Measurements from ENCODE around the gene SCNN1A. TPM values are rescaled to one million over a fixed set of nuclear protein-coding genes. Genes with fewer than 3 reads are reported as not detected.

The SCNN1A gene
- total and polyA plus RNA-seq, 7 donors, result 0.82 to 169 (median 7.2) TPM

DNA sequence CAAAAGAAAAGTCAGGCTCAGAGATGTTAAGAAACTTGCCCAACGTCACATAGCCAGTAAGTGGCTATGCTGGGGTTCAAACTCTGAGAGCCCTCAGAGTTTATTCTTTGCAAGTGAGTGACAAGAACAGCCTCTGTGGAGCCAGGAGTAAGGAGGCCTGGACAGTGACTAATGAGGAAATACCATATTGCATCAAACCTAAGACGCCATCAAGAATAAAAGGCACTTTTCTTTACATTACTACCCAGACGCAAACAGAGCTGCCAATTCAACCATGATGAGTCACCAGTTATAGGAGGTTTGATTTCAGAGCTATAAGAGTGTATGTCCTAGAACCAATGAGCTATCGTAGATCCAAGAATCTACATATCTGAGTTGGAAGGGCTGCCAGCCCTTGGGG is 42.9 kb downstream of the SCNN1A start:
- H3K4me3 ChIP-seq, result no peak overlapping the region
- H3K27me3 ChIP-seq, result no peaks in the 10 kb centered on the region
- no peak for DNase-seq
- H3K27ac ChIP-seq, result peak overlapping the region; percentile 93 to 98 (median 97)
- H3K9me3 ChIP-seq, result no peaks in the 10 kb centered on the region
- no peak for TF ChIP-seq EP300 (IDR thresholded peaks at IDR 0.05)
- no peak for TF ChIP-seq POLR2AphosphoS5 (IDR thresholded peaks at IDR 0.05)
- TF ChIP-seq POLR2A (IDR thresholded peaks at IDR 0.05), result no peak
- TF ChIP-seq, protein P1, sequence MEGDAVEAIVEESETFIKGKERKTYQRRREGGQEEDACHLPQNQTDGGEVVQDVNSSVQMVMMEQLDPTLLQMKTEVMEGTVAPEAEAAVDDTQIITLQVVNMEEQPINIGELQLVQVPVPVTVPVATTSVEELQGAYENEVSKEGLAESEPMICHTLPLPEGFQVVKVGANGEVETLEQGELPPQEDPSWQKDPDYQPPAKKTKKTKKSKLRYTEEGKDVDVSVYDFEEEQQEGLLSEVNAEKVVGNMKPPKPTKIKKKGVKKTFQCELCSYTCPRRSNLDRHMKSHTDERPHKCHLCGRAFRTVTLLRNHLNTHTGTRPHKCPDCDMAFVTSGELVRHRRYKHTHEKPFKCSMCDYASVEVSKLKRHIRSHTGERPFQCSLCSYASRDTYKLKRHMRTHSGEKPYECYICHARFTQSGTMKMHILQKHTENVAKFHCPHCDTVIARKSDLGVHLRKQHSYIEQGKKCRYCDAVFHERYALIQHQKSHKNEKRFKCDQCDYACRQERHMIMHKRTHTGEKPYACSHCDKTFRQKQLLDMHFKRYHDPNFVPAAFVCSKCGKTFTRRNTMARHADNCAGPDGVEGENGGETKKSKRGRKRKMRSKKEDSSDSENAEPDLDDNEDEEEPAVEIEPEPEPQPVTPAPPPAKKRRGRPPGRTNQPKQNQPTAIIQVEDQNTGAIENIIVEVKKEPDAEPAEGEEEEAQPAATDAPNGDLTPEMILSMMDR (IDR thresholded peaks at IDR 0.05), result no peak
- intact Hi-C loops (cut with DNase I), result loop anchor here (5.0 kb wide), 1 partner anchor 130 kb away; the partner anchor contains the start of gene CD9
- 23 to 62% methylated on average over 4 of the region's 4 CpGs for WGBS, 2 donors
- H3K4me1 ChIP-seq, result peaks cover 0 to 79% (median 65%) of the 10 kb centered on the region in 4 donors
- H3K36me3 ChIP-seq, result peaks cover 55 to 73% (median 63%) of the 10 kb centered on the region in 4 donors

GRCh38 chr12:6330999-6331714 is 44.2 kb downstream of the SCNN1A start:
- DNase-seq, result no peak
- H3K27ac ChIP-seq, result peak overlapping the region; percentile 93 to 98 (median 97)
- peaks cover 0 to 80% (median 70%) of the 10 kb centered on the region in 4 donors for H3K4me1 ChIP-seq
- intact Hi-C loops (cut with DNase I), result loop anchor here (5.0 kb wide), 1 partner anchor 129 kb away; the partner anchor contains the start of gene CD9
- H3K36me3 ChIP-seq, result peaks cover 55 to 73% (median 63%) of the 10 kb centered on the region in 4 donors
- H3K27me3 ChIP-seq, result no peaks in the 10 kb centered on the region
- H3K9me3 ChIP-seq, result no peaks in the 10 kb centered on the region
- TF ChIP-seq POLR2AphosphoS5 (IDR thresholded peaks at IDR 0.05), result no peak
- TF ChIP-seq EP300 (IDR thresholded peaks at IDR 0.05), result no peak
- no peak for TF ChIP-seq POLR2A (IDR thresholded peaks at IDR 0.05)
- TF ChIP-seq, protein P1 (IDR thresholded peaks at IDR 0.05), result no peak
- no peak overlapping the region for H3K4me3 ChIP-seq
- 84 to 89% methylated on average over 4 of the region's 4 CpGs for WGBS, 2 donors

DNA sequence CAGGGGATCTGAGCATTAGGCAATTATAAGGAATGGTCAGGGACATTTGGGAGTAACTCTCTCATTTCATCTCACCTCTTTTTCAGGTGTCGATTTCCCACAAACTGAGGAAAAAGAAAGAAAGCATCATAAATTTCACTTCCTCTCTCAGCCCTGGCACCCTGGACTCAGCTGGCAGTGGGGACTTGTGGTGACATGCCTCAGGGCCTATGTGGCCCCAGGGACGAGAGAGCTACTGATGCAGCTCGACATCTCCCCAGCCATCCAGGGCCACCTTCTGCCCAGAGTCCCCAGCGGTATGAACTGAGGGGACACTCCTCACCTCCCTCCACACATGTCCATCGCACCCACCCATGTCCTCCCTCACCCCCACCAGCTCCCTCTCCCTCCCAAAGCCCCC is 45.2 kb downstream of the SCNN1A start:
- DNase-seq, result no peak
- 65 to 82% methylated on average over 5 of the region's 5 CpGs for WGBS, 2 donors
- Histone ChIP-seq H3K9me3 (no peaks in the 10 kb centered on the region), H3K4me3 (no peak overlapping the region), H3K27me3 (no peaks in the 10 kb centered on the region), H3K4me1 (peaks cover 0 to 81% (median 67%) of the 10 kb centered on the region in 4 donors), H3K27ac (peak overlapping the region; percentile 93 to 98 (median 97)), H3K36me3 (peaks cover 55 to 73% (median 63%) of the 10 kb centered on the region in 4 donors)
- TF ChIP-seq, protein P1 (IDR thresholded peaks at IDR 0.05), result no peak
- TF ChIP-seq POLR2A (IDR thresholded peaks at IDR 0.05) (no peak), POLR2AphosphoS5 (IDR thresholded peaks at IDR 0.05) (no peak), EP300 (IDR thresholded peaks at IDR 0.05) (no peak)
- intact Hi-C loops (cut with DNase I), result loop anchor here (5.0 kb wide), 1 partner anchor 128 kb away; the partner anchor contains the start of gene CD9

DNA sequence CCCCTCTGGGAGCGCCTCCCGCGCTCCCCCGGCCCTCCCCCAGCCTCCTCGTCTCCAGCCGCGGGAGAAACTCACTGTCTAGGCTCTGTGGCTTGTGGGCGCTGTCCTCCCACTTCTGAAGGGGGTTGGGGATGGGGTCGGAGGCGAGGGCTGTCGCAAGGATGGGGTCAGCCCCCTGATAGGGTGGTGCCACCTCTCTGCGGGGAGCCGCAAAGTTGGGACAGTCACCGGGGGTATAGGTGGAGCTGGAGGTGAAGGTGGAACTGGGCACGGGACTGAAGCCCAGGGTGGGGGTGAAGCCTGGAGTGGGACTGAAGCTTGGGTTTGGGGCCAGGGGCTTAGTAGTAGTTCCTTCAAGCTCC is 45.7 kb downstream of the SCNN1A start:
- Histone ChIP-seq H3K36me3 (peaks cover 55 to 71% (median 62%) of the 10 kb centered on the region in 4 donors), H3K9me3 (no peaks in the 10 kb centered on the region), H3K27me3 (no peaks in the 10 kb centered on the region), H3K4me1 (peaks cover 0 to 81% (median 64%) of the 10 kb centered on the region in 4 donors), H3K4me3 (no peak overlapping the region), H3K27ac (peak overlapping the region; percentile 93 to 98 (median 97))
- intact Hi-C loops (cut with DNase I), result loop anchor here (1.0 to 5.0 kb wide), 2 partner anchors 127 to 208 kb away; partner anchors contain the start of gene CD9
- DNase-seq, result no peak
- 81 to 82% methylated on average over 15 of the region's 15 CpGs for WGBS, 2 donors
- TF ChIP-seq POLR2A (IDR thresholded peaks at IDR 0.05) (no peak), POLR2AphosphoS5 (IDR thresholded peaks at IDR 0.05) (no peak), EP300 (IDR thresholded peaks at IDR 0.05) (no peak)
- TF ChIP-seq, protein P1 (IDR thresholded peaks at IDR 0.05), result no peak

All from sigmoid colon (tissue), 7 donors.